IMR-90 (cell line): ENCODE data around the gene CIRBP. TPM values are rescaled to one million over a fixed set of nuclear protein-coding genes. Genes with fewer than 3 reads are reported as not detected.

ENCODE experiments used
- ATAC-seq: fragments of 200-7000 bp; cut with Tn5 transposase; 2 replicates; pipeline ENCODE4 v1.9.1; 2020; ENCODE audit warnings: low read depth, mild to moderate bottlenecking, moderate library complexity
- BruUV-seq: library from RNA; stranded (reverse); fragments of 400-500 nt; replicated peaks from 2 replicates; lab custom pipeline; 2021; lab: Mats Ljungman, UMichigan
- CTCF ChIA-PET: fragments of 300-600 bp; formaldehyde crosslinking; extraction: SDS; loops from one replicate; lab custom pipeline; 2021; ENCODE audit warnings: antibody characterized with exemption; lab: Yijun Ruan, JAX
- POLR2A ChIA-PET: fragments of 300-600 bp; sonication (Branson Sonifier 250); formaldehyde crosslinking; loops from one replicate; lab custom pipeline; 2022; ENCODE audit warnings: antibody characterized with exemption; ENCODE audit not compliant: unreplicated experiment; lab: Charles Lee
- DNase-seq: peaks from one replicate; pipeline ENCODE4 v3.0.0; 2013
- H2AFZ ChIP-seq: replicated peaks from 2 replicates; pipeline ENCODE3; 2013; ENCODE audit warnings: low read length, mild to moderate bottlenecking; ENCODE audit not compliant: poor library complexity
- H2AK5ac ChIP-seq: 2 replicates; pipeline ENCODE4 v1.6.1; 2013; ENCODE audit warnings: low read depth, low read length, inconsistent platforms
- H2AK9ac ChIP-seq: replicated peaks from 2 replicates; pipeline ENCODE3; 2013; ENCODE audit warnings: mild to moderate bottlenecking, low read depth, low read length, moderate library complexity; ENCODE audit not compliant: poor library complexity
- H2BK120ac ChIP-seq: 2 replicates; pipeline ENCODE4 v1.6.1; 2013; ENCODE audit warnings: low read depth, low read length, inconsistent platforms
- H2BK15ac ChIP-seq: 3 replicates; pipeline ENCODE4 v1.6.1; 2013; ENCODE audit warnings: low read depth, low read length, inconsistent platforms
- H2BK20ac ChIP-seq: 2 replicates; pipeline ENCODE4 v1.6.1; 2013; ENCODE audit warnings: low read depth, mild to moderate bottlenecking, inconsistent platforms, low read length, moderate library complexity
- H2BK5ac ChIP-seq: 2 replicates; pipeline ENCODE4 v1.6.1; 2013; ENCODE audit warnings: mild to moderate bottlenecking, low read depth, low read length, inconsistent platforms; ENCODE audit not compliant: poor library complexity, severe bottlenecking
- H3K14ac ChIP-seq: replicated peaks from 2 replicates; pipeline ENCODE4 v1.6.1; 2013; ENCODE audit warnings: low read depth, low read length, inconsistent platforms
- H3K18ac ChIP-seq: 2 replicates; pipeline ENCODE4 v1.6.1; 2013; ENCODE audit warnings: low read depth, low read length, control low read depth
- H3K23ac ChIP-seq: 2 replicates; pipeline ENCODE4 v1.6.1; 2013; ENCODE audit warnings: low read depth, low read length, inconsistent platforms
- H3K27ac ChIP-seq: 2 replicates; pipeline ENCODE4 v1.5.1; 2013; ENCODE audit warnings: mild to moderate bottlenecking, control low read depth, low read length; ENCODE audit not compliant: insufficient read depth
- H3K27me3 ChIP-seq: 2 replicates; pipeline ENCODE4 v1.6.1; 2013; ENCODE audit warnings: low read length; ENCODE audit not compliant: control insufficient read depth, insufficient read depth
- H3K36me3 ChIP-seq: 2 replicates; pipeline ENCODE4 v1.6.1; 2013; ENCODE audit warnings: low read length, mixed read lengths; ENCODE audit not compliant: control insufficient read depth, insufficient read depth
- H3K4ac ChIP-seq: 2 replicates; pipeline ENCODE4 v1.6.1; 2013; ENCODE audit warnings: low read depth, low read length, inconsistent platforms
- H3K4me1 ChIP-seq: 2 replicates; pipeline ENCODE4 v1.6.1; 2013; ENCODE audit warnings: low read length, mixed read lengths; ENCODE audit not compliant: control insufficient read depth, insufficient read depth
- H3K4me2 ChIP-seq: 2 replicates; pipeline ENCODE4 v1.6.1; 2013; ENCODE audit warnings: low read depth, mild to moderate bottlenecking, control low read depth, low read length, moderate library complexity
- H3K4me3 ChIP-seq: 2 replicates; pipeline ENCODE4 v1.5.1; 2013; ENCODE audit warnings: low read depth, mild to moderate bottlenecking, control low read depth, low read length, moderate library complexity; ENCODE audit not compliant: insufficient read depth
- H3K56ac ChIP-seq: 2 replicates; pipeline ENCODE4 v1.6.1; 2013; ENCODE audit warnings: low read length, inconsistent platforms; ENCODE audit not compliant: insufficient read depth; ENCODE audit errors: extremely low read depth
- H3K79me1 ChIP-seq, 2 experiments: 2 replicates each; pipeline ENCODE4 v1.6.1; 2013; ENCODE audit warnings: low read length in 2 of 2, inconsistent platforms in 1 of 2, low read depth in 1 of 2
- H3K9ac ChIP-seq: 2 replicates; pipeline ENCODE4 v1.6.1; 2013; ENCODE audit warnings: low read depth, low read length, control low read depth
- H3K9me1 ChIP-seq: 2 replicates; pipeline ENCODE4 v1.6.1; 2013; ENCODE audit warnings: low read length, inconsistent platforms; ENCODE audit not compliant: insufficient read depth
- H3K9me3 ChIP-seq: 2 replicates; pipeline ENCODE4 v1.6.1; 2013; ENCODE audit warnings: low read length; ENCODE audit not compliant: control insufficient read depth, insufficient read depth
- H4K20me1 ChIP-seq: 2 replicates; pipeline ENCODE4 v1.6.1; 2013; ENCODE audit warnings: low read length, inconsistent platforms; ENCODE audit not compliant: insufficient read depth
- H4K5ac ChIP-seq: 2 replicates; pipeline ENCODE4 v1.6.1; 2013; ENCODE audit warnings: mild to moderate bottlenecking, low read depth, low read length, control low read depth
- H4K8ac ChIP-seq, 2 experiments: 2 replicates each; pipeline ENCODE4 v1.6.1; 2013; ENCODE audit warnings: low read depth in 2 of 2, low read length in 2 of 2, control low read depth in 1 of 2, inconsistent platforms in 1 of 2
- H4K91ac ChIP-seq: 2 replicates; pipeline ENCODE4 v1.6.1; 2013; ENCODE audit warnings: low read depth, low read length, inconsistent platforms; ENCODE audit not compliant: insufficient read depth
- CHD1 ChIP-seq: IDR thresholded peaks from 2 replicates; pipeline ENCODE4 v1.6.1; 2012; ENCODE audit warnings: low read depth, low read length, improper control_type of control experiment
- POLR2A ChIP-seq: IDR thresholded peaks from 2 replicates; pipeline ENCODE4 v1.6.1; 2012; ENCODE audit warnings: mild to moderate bottlenecking, low read depth, low read length
- RAD21 ChIP-seq: IDR thresholded peaks from 2 replicates; pipeline ENCODE4 v1.6.1; 2012; ENCODE audit warnings: low read length, improper control_type of control experiment
- WGBS, 2 experiments: methylation state at CpG; one replicate each; pipeline versions ENCODE4 v1.1.5 to v1.1.7; 2013; ENCODE audit warnings: missing lambda C conversion rate in 2 of 2; ENCODE audit not compliant: insufficient read length in 1 of 2; ENCODE audit errors: extremely low coverage in 2 of 2; 5-methylcytosine and 5-hydroxymethylcytosine counted together
- dilution Hi-C: fragments of 300-500 bp; cut with HindIII; formaldehyde crosslinking; loops from one replicate; pipeline ENCODE4 v1.14.3; 2018; ENCODE audit warnings: low sequenced_read_pairs; ENCODE audit not compliant: unreplicated experiment
- in situ Hi-C: fragments of 300-500 bp; cut with MboI; formaldehyde crosslinking; loops from 3 replicates; pipeline ENCODE4 v1.14.3; 2019; ENCODE audit warnings: low sequenced_read_pairs, inconsistent platforms, mixed read lengths
- intact Hi-C: fragments of 100-400 bp; cut with micrococcal nuclease; formaldehyde crosslinking; loops from 2 replicates; pipeline ENCODE4 v1.10.0; 2022
- polyA plus RNA-seq, 3 experiments: library from polyadenylated mRNA; depleted of rRNA; stranded (reverse); fragments of >200 nt; gene quantifications; 2 replicates each; pipeline ENCODE4 v1.2.3, GENCODE V29; 2012; ENCODE audit warnings: low replicate concordance in 1 of 3
- total RNA-seq: library from RNA; depleted of rRNA; stranded (reverse); fragments of >200 nt; gene quantifications from 2 replicates; pipeline ENCODE4 v1.2.3, GENCODE V29; 2012

The CIRBP gene
- total and polyA plus RNA-seq, 2 of the 4 experiments (the other 2 are of a cell fraction), result 299 to 542 TPM

- peaks cover 0 to 35% of the 10 kb centered on the region in 2 experiments; a peak in 2 of 4 replicates for H3K79me1 ChIP-seq
- ChIA-PET POLR2A (interaction anchor here (0.6 to 1.6 kb wide), 5 partner anchors 14 to 86 kb away, joined by 3 to 28 read pairs (median 3); partner anchors contain the start of gene CIRBP), CTCF (interaction anchor here (0.9 to 1.6 kb wide), 3 partner anchors 8 to 132 kb away, joined by 3 to 11 read pairs (median 7); no protein-coding TSS in a partner anchor)
- DNase-seq (peak; percentile 88), ATAC-seq (no peak)
- H3K14ac ChIP-seq, result peak overlapping the region; percentile 82
- H2BK20ac ChIP-seq, result no peak overlapping the region
- peak overlapping the region; percentile 97 for H3K9ac ChIP-seq
- no peaks in the 10 kb centered on the region for H3K9me1 ChIP-seq
- dilution Hi-C loops (no loop called here), intact Hi-C loops (no loop called here), in situ Hi-C loops (no loop called here)
- peak overlapping the region; percentile 82 for H3K4me2 ChIP-seq
- no peaks in the 10 kb centered on the region for H3K27me3 ChIP-seq
- H2AFZ ChIP-seq, result peak overlapping the region; percentile 17
- H3K4me1 ChIP-seq, result peaks cover 33% of the 10 kb centered on the region
- peak overlapping the region; percentile 97 for H3K23ac ChIP-seq
- H4K8ac ChIP-seq, result peak overlapping the region; percentile 80
- H2BK15ac ChIP-seq, result peak overlapping the region; percentile 76; the same call in 2 of the 3 replicates
- peak overlapping the region; percentile 94 for H2AK5ac ChIP-seq
- H2BK120ac ChIP-seq, result peak overlapping the region; percentile 54
- H3K9me3 ChIP-seq, result no peaks in the 10 kb centered on the region
- H3K18ac ChIP-seq, result peak overlapping the region; percentile 85
- H4K20me1 ChIP-seq, result peaks cover 86% of the 10 kb centered on the region
- H3K36me3 ChIP-seq, result peaks cover 57% of the 10 kb centered on the region
- no peak for TF ChIP-seq RAD21
- peak; percentile 69 for TF ChIP-seq CHD1
- TF ChIP-seq POLR2A, result peak; percentile 23; the same call in 1 of the 2 replicates
- peak overlapping the region; percentile 99 for H2BK5ac ChIP-seq
- peak overlapping the region; percentile 92 for H2AK9ac ChIP-seq
- peak overlapping the region; percentile 99 for H3K27ac ChIP-seq
- peak overlapping the region; percentile 97 for H4K91ac ChIP-seq
- BruUV-seq, result no TSS peak
- peak overlapping the region; percentile 98 for H3K4ac ChIP-seq
- WGBS, 2 experiments, result no CpG with 5 or more reads among the region's 30 CpGs
- H3K56ac ChIP-seq, result peak overlapping the region; percentile 86
- H4K5ac ChIP-seq, result peak overlapping the region; percentile 20; the same call in 1 of the 2 replicates
- peak overlapping the region; percentile 94 for H3K4me3 ChIP-seq
Measured at GRCh38 chr19:1252221-1252820, 16.8 kb upstream of the CIRBP start.
